OCI-LY3 (cell line): ENCODE results near the gene CCDC174.

Experiments used
- EZH2phosphoT487 ChIP-seq: fragments of 200-600 bp; shearing (Covaris generic); IDR thresholded peaks from 2 replicates; pipeline ENCODE4 v1.6.1; 2018; ENCODE audit warnings: antibody characterized with exemption, mixed run types, low read depth
- TF ChIP-seq, protein P1 (sequence below): fragments of 200-600, 300-600 bp; sonication (generic); IDR thresholded peaks from 2 replicates; pipeline ENCODE4 v1.5.1; 2014; ENCODE audit warnings: antibody characterized with exemption, low read length, low read depth

DNA sequence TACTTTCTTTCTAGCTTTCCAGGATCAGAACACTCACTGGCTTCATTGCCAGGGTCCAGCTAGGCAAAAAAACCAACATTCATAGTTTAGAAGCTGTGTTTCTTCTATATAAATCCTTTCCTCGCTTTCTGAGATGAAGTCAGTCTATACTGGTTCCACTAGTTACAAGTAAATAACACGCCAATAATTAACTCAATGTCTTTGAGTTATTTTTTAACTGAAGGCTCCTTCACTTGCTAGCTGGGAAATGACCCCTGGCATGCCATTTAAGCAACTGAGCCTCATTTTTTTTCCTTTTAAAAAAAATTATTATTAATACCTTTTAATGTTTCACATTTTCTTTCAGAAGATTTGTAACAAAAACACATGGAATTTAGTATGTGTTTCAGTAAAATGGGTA is 2.1 kb upstream of the CCDC174 start:
- TF ChIP-seq, protein P1, sequence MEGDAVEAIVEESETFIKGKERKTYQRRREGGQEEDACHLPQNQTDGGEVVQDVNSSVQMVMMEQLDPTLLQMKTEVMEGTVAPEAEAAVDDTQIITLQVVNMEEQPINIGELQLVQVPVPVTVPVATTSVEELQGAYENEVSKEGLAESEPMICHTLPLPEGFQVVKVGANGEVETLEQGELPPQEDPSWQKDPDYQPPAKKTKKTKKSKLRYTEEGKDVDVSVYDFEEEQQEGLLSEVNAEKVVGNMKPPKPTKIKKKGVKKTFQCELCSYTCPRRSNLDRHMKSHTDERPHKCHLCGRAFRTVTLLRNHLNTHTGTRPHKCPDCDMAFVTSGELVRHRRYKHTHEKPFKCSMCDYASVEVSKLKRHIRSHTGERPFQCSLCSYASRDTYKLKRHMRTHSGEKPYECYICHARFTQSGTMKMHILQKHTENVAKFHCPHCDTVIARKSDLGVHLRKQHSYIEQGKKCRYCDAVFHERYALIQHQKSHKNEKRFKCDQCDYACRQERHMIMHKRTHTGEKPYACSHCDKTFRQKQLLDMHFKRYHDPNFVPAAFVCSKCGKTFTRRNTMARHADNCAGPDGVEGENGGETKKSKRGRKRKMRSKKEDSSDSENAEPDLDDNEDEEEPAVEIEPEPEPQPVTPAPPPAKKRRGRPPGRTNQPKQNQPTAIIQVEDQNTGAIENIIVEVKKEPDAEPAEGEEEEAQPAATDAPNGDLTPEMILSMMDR: no peak
- no peak for TF ChIP-seq EZH2phosphoT487
